Memory B cell (primary cell): ENCODE results near the gene PLXND1.

Experiments used
- ATAC-seq: fragments of 150-1000 bp; cut with Tn5 transposase; 2 replicates; pipeline ENCODE4 v1.10.0; 2021; ENCODE audit warnings: low read depth, mild to moderate bottlenecking, moderate library complexity
- DNase-seq, 2 donors: peaks; one replicate each; pipeline ENCODE4 v3.0.0; 2022; ENCODE audit warnings: low spot score in 2 of 2
- H3K27ac Mint-ChIP-seq: one replicate; pipeline ENCODE4 v1.8.0; 2022; ENCODE audit warnings: mild to moderate bottlenecking, moderate library complexity, mixed read lengths
- H3K27me3 Mint-ChIP-seq: one replicate; pipeline ENCODE4 v1.8.0; 2022; ENCODE audit warnings: mixed read lengths
- H3K36me3 Mint-ChIP-seq: one replicate; pipeline ENCODE4 v1.8.0; 2022; ENCODE audit warnings: mild to moderate bottlenecking, mixed read lengths
- H3K4me1 Mint-ChIP-seq: one replicate; pipeline ENCODE4 v1.8.0; 2022; ENCODE audit warnings: mixed read lengths
- H3K4me3 Mint-ChIP-seq: one replicate; pipeline ENCODE4 v1.8.0; 2022; ENCODE audit warnings: mild to moderate bottlenecking, moderate library complexity, mixed read lengths
- H3K9me3 Mint-ChIP-seq: one replicate; pipeline ENCODE4 v1.8.0; 2022; ENCODE audit warnings: mixed read lengths

Gene PLXND1

DNA sequence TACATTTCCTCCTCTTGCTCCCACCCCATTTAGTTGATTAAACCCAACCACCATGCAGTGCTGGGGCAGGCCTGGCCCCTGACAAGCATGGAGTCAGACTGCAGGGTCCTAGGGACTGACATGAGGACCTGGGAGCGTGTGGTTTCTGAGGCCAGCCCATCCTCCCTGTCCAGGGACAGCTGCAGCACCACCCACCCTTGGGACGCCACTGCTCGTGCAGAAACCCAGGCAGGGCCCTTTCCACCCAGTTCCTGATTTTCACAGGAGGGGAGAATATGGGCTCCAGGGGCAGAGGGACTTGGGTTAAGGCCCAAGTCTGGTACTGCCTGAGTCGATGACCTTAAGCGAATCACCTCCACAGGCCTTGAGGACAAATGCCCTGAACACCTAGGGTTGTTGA, 23.7 kb downstream of the PLXND1 start:
- Mint-ChIP-seq H3K9me3 (no peaks in the 10 kb centered on the region), H3K4me3 (no peak overlapping the region), H3K27ac (peak overlapping the region; percentile 32), H3K27me3 (no peaks in the 10 kb centered on the region), H3K4me1 (peaks cover 19% of the 10 kb centered on the region), H3K36me3 (no peaks in the 10 kb centered on the region)
- ATAC-seq, result no peak
- no peak for DNase-seq

DNA sequence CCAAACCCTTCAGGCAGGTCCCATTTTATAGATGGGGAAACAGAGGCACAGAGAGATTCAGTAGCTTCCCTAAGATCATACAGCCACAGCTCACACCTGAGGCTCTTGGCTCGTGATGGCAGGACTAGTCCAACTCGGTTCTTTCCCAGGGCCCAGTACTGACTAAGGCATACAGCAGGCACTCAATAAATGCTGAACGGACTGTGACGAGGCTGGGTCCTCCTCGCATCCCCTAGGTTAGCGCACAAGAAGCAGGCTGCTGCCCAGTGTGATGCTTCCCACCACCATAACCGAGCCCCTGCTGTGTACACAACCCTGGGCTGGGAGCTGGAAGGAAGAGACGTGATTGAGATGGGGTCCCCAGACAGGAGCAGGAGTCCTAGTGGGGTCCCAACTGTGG, 24.9 kb downstream of the PLXND1 start:
- DNase-seq, result no peak
- Mint-ChIP-seq H3K4me3 (no peak overlapping the region), H3K9me3 (no peaks in the 10 kb centered on the region), H3K27me3 (no peaks in the 10 kb centered on the region), H3K4me1 (peaks cover 22% of the 10 kb centered on the region), H3K27ac (peak overlapping the region; percentile 42), H3K36me3 (no peaks in the 10 kb centered on the region)
- no peak for ATAC-seq

DNA sequence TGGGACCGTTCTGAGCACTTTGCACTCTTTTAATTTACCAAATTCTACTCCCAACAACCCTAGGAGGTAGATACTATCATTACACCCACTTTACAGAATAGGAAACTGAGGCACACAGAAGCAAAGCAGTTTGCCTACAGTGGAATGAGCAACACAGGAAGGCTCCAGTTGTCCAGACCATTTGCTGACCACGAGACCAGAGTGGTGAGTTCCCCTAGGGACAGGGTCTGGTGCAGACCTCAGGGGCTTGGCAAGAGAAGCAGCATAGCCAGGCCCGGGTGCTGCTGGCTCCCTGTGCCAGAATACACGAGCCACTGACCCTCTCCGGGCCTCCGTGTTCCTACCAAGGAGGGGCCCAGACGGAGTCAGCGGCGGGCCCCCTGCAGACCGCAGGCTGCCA, 26.5 kb downstream of the PLXND1 start:
- DNase-seq (no peak), ATAC-seq (no peak)
- peaks cover 37% of the 10 kb centered on the region for H3K4me1 Mint-ChIP-seq
- no peaks in the 10 kb centered on the region for H3K9me3 Mint-ChIP-seq
- no peak overlapping the region for H3K4me3 Mint-ChIP-seq
- no peaks in the 10 kb centered on the region for H3K36me3 Mint-ChIP-seq
- H3K27me3 Mint-ChIP-seq, result no peaks in the 10 kb centered on the region
- H3K27ac Mint-ChIP-seq, result peak overlapping the region; percentile 80

DNA sequence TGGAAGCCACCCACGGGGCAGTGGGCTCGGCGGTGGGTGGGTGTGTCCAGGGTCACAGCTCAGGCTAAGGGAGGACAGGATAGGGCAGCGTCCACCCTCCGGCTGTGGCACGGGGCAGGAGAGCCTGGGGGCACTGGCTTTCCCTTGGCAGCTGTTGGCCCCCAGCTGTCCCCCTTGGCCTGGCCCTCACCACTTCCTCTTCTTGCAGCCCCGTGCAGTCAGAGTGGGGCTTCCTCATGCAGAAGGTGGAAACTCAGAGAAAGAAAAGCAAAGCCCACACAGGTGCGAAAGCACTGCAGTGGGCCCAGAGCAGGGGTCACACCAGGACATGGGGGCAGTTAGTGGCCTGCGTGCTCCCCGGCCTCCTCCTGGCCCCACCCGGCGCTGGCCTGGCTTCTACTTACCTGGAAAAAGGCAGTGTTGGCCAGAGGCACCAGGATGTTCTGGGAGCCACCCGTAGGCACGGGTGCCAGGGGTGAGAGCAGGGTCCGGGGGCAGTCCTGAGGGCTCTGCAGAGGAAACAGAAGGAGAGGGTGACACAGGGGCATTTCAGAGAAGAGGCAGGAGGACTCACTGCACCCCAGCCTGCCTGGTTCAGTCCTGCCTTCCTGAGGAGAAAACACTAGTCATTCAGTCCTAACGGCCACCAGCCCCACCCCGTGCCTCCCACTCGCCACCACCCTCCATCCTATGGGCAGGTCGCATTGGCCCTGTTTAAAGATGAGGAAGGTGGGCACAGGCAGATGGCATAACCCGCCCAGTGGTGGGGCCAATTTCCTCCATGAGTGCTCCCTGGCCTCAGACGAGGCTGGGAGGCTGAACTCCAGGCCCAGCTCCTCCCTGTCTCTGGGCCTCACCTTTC, 28.3 kb downstream of the PLXND1 start:
- Mint-ChIP-seq H3K27me3 (no peaks in the 10 kb centered on the region), H3K27ac (peak overlapping the region; percentile 80), H3K4me1 (peaks cover 48% of the 10 kb centered on the region), H3K4me3 (peak overlapping the region; percentile 50), H3K9me3 (no peaks in the 10 kb centered on the region), H3K36me3 (no peaks in the 10 kb centered on the region)
- ATAC-seq, result peak; percentile 71
- peak; percentile 55 to 60 for DNase-seq

DNA sequence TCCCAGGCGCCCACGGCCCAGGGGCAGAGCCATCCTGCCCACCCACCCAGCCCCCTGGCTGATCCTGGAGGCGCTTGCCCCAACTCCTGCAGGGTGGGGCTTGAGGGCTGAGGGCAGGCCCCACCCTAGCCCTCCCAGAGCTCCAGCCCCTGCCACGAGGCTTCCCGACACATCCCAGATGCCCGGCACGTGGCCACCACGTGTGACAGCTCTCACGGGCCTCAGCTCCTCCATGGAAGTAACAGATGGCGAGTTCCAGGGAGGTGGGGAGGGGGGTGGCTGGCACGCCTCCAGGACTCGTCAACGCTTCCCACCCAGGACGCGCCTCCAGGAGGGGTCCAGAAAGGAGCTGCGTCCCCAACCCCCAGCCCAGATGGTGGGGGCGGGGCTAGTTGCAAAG, 29.1 kb downstream of the PLXND1 start:
- DNase-seq (no peak), ATAC-seq (peak; percentile 0)
- no peak overlapping the region for H3K4me3 Mint-ChIP-seq
- no peaks in the 10 kb centered on the region for H3K27me3 Mint-ChIP-seq
- no peaks in the 10 kb centered on the region for H3K9me3 Mint-ChIP-seq
- H3K27ac Mint-ChIP-seq, result peak overlapping the region; percentile 80
- H3K36me3 Mint-ChIP-seq, result no peaks in the 10 kb centered on the region
- H3K4me1 Mint-ChIP-seq, result peaks cover 47% of the 10 kb centered on the region

DNA sequence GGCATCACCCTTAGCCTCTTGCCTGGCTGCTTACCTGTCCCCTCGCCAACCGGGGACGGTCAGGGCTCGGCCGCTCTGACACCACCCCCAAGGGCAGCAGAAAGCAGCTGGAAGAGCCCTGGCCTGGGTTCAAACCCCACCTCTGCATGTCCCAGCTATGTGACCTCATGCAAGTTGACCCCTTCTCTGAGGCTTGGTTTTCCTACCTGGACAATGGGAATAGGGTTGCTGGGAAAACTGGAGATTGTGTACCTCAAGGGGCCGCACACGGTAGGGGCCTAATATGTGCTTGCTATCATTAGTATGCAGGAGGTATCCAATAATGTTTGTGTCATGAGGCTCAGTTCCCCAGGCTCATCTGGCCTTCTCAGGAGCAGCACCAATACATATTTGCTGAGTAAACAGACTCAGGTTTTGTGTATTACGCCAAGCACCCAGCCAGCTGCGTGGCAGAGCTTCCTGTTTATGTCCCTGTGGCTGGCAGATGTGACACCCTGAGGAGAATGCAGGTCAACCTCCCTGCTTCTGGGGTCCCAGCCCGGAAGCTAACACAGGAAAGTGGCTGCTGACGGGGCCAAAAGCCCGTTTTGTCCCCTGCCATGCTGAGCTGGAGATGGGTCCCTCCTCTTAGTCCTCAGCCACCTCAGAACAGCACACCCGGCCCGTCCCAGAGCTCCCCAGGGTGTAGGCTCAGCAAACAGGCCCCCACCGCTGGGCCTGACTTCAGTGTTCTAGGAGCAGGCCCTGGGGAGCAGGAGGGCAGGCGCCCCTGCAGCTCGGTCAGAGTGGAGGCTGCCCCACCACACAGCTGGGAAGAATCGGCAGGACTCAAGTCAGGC, 29.7 kb downstream of the PLXND1 start:
- Mint-ChIP-seq H3K4me1 (peaks cover 49% of the 10 kb centered on the region), H3K4me3 (peak overlapping the region; percentile 48), H3K27me3 (no peaks in the 10 kb centered on the region), H3K27ac (peak overlapping the region; percentile 80), H3K9me3 (no peaks in the 10 kb centered on the region), H3K36me3 (no peaks in the 10 kb centered on the region)
- DNase-seq (peak; percentile 61 to 65), ATAC-seq (peak; percentile 79)

DNA sequence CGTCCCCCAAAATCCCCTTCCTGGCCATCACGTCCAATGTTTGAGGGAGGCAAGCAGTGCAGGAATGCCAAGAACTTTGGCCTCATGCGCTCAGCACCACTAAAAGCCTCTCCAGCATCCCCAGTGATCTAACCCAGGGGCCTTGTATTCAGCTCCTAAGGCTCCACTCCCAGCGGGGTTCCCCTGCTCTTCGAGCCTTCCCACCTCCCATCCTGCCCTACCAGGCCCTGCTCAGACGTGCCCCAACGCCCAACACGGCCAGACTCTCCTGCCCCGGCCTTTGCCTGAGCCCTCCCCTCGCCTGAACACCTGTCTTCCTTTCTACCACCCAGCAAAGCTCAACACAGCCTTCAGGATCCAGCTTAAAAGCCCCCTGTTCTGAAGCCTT, 30.5 kb downstream of the PLXND1 start:
- H3K27ac Mint-ChIP-seq, result peak overlapping the region; percentile 80
- no peak overlapping the region for H3K4me3 Mint-ChIP-seq
- no peak for DNase-seq
- no peak for ATAC-seq
- H3K9me3 Mint-ChIP-seq, result no peaks in the 10 kb centered on the region
- no peaks in the 10 kb centered on the region for H3K27me3 Mint-ChIP-seq
- H3K4me1 Mint-ChIP-seq, result peaks cover 48% of the 10 kb centered on the region
- no peaks in the 10 kb centered on the region for H3K36me3 Mint-ChIP-seq

DNA sequence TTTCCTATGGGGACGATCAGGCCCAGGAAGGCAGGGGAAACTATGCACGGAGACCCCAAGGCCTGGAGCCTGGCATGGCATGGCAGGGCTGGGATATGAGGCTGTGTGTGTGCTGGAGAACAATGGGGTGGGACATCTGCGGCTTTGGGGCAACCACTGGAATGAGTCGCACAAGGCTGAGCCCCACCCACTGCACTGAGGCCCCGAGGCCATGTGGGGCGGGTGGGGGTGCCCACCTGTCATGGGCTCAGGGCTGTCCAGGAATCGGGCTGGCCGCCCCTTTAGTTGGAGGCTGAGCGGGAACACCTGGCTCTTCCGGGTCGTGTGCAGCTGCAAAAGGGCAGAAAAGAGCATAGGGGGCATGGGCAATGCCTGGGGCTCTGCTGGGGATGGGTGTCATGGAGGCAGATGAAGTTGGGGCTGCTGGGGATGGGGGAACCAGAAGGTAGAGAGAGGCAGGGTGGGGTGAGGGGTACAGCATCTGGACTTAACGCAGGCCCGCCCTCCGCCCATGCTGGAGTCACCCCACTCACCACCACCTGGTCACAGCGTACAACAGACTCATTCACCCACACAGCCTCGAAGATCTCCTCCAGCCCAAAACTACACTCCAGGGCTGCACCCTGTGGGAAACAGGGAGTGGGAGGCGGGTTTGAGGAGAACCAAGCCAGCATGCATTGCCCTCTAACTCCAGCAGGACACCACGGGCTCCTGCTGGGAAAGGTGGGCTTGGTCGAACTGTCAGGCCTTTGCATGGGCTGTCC, 31.1 kb downstream of the PLXND1 start:
- peaks cover 46% of the 10 kb centered on the region for H3K4me1 Mint-ChIP-seq
- H3K27ac Mint-ChIP-seq, result peak overlapping the region; percentile 80
- peak overlapping the region; percentile 49 for H3K4me3 Mint-ChIP-seq

DNA sequence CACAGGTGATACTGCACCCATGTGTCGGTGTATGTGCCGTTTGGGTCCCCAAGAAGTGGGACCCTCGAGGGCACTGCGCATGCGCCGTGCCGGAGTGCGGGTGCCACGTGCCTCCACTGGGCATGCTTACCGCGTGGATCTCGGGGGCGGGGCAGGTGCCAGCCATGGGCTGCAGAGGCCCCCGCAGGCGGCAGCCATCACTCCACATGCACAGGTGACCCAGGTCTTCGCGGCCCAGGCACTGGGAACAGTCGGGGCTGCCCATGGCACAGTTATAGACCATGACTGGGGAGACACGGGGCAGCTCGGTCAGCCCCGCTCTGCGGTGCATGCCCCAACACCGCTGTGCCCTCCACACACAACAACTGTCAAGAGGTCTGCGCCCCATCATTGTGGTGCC, 32.3 kb downstream of the PLXND1 start:
- no peaks in the 10 kb centered on the region for H3K9me3 Mint-ChIP-seq
- H3K36me3 Mint-ChIP-seq, result no peaks in the 10 kb centered on the region
- ATAC-seq (no peak), DNase-seq (no peak)
- peaks cover 46% of the 10 kb centered on the region for H3K4me1 Mint-ChIP-seq
- no peaks in the 10 kb centered on the region for H3K27me3 Mint-ChIP-seq
- peak overlapping the region; percentile 80 for H3K27ac Mint-ChIP-seq
- H3K4me3 Mint-ChIP-seq, result no peak overlapping the region

More for the DNA sequence above, 31.1 kb downstream of the PLXND1 start:
- DNase-seq (no peak), ATAC-seq (no peak)
- no peaks in the 10 kb centered on the region for H3K9me3 Mint-ChIP-seq
- no peaks in the 10 kb centered on the region for H3K27me3 Mint-ChIP-seq
- no peaks in the 10 kb centered on the region for H3K36me3 Mint-ChIP-seq

DNA sequence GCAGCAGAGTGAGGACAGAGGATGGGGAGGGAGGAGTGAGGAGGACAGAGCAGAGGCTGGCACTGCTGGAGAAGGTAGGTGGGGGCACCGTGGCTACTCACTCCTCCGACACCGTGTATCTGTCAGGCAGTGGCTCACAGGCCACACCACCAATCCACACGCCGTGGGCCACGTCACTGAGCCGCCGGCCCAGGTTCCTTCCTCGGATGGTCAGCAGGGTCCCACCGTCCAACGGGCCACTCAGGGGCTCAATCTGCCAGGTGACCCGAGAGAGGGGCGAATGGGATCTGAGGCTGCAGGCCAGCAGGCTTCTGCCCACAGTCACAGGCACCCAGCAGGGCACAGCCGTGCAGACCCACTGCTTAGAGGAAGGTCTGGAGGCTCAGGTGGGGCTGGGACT, 33.0 kb downstream of the PLXND1 start:
- Mint-ChIP-seq H3K27ac (no peak overlapping the region), H3K4me1 (peaks cover 40% of the 10 kb centered on the region)

DNA sequence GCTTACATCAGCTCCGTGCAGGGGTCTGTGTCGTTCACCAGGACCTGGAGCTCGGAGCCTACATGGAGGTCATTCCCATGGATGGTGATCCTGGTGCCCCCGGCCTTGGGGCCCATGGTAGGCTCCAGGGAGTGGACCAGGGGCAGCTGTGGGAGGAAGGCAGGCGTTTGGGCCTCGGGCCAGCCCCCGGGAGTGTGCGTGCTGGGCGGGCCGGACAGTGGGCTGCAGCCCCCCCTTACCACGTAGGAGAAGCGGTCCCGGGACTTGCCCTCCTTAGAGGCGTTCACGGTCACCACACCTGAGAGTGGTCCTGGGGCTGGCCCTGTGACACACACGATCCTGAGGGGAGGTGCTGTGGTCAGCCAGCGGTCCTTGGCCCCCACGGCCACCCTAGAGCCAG, 33.9 kb downstream of the PLXND1 start:
- Mint-ChIP-seq H3K27me3 (no peaks in the 10 kb centered on the region), H3K4me3 (no peak overlapping the region), H3K27ac (no peak overlapping the region), H3K4me1 (peaks cover 35% of the 10 kb centered on the region), H3K36me3 (no peaks in the 10 kb centered on the region), H3K9me3 (no peaks in the 10 kb centered on the region)
- no peak for ATAC-seq
- DNase-seq, result no peak

More for the DNA sequence above, 33.0 kb downstream of the PLXND1 start:
- Mint-ChIP-seq H3K27me3 (no peaks in the 10 kb centered on the region), H3K4me3 (no peak overlapping the region), H3K36me3 (no peaks in the 10 kb centered on the region), H3K9me3 (no peaks in the 10 kb centered on the region)
- ATAC-seq, result no peak
- DNase-seq, result no peak

DNA sequence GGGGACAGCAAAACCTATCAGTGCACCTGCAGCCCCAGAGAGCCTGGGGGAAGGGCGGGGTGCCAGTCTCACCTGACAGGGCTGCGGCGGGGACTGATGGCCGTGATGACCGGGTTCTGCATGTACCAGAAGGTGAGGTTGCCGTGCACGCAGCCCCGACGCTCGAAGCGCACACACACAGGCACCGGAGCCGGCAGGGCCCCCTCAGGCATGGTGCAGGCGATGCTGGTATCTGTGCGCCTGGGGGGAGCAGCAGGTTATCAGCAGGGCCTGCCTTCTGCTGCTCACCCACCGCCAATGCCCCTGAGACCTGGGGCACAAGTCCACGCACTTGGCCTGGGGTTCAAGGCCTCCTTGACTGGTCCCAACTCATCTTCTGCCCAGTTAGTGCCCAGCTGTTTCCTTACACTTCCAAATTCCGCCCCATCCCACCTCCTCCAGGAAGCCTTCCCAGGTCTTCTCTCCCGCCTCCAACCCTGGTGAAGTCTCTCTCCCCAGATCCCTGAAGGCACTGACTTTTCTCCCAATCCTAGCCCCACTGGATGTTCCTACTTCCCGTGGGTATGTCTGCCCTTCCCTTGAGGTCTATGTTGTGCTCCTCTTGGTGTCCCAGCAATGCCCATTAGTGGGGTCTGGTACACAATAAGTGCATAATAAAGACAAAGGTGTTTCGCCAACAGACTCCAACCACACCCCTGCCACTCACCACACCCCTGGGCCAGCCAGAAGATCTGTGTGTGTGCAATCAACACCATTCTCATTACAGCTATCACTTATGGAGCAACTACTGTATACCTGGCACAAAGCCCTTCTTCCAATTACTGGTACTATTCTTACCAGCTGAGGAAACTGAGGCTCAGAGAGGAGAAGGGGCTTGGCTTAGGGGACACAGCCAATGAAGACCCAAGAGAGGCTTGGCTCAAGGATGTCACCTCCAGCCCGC, 34.6 kb downstream of the PLXND1 start:
- Mint-ChIP-seq H3K27me3 (no peaks in the 10 kb centered on the region), H3K9me3 (no peaks in the 10 kb centered on the region), H3K4me1 (peaks cover 34% of the 10 kb centered on the region), H3K27ac (no peak overlapping the region), H3K36me3 (no peaks in the 10 kb centered on the region), H3K4me3 (no peak overlapping the region)
- ATAC-seq (no peak), DNase-seq (no peak)

DNA sequence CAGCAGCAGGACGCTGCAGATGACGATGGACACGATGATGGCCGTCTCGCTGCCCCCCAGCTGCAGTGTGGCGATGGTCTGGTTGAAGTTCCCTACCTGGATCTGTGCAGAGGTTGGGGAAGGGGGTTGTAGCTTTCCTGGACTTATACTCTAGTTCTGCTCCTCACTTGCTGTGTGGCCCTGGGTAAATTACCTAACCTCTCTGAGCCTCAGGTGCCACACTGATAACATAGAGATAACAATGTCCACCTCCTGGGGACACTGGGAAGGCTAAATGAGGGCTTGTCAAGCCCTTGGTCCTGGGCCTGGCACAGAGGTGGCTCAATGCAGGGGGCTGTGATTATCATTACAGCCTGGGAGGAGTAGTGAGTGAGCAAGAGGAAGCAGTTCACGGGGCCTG, 36.6 kb downstream of the PLXND1 start:
- ATAC-seq, result no peak
- peaks cover 23% of the 10 kb centered on the region for H3K4me1 Mint-ChIP-seq
- no peak overlapping the region for H3K27ac Mint-ChIP-seq
- no peak overlapping the region for H3K4me3 Mint-ChIP-seq
- no peaks in the 10 kb centered on the region for H3K27me3 Mint-ChIP-seq
- DNase-seq, result no peak
- H3K9me3 Mint-ChIP-seq, result no peaks in the 10 kb centered on the region
- no peaks in the 10 kb centered on the region for H3K36me3 Mint-ChIP-seq
